ENCODE measurements around the gene JCAD.
"Not testable (repeated sequence)": the region's sequence is repeated elsewhere in the genome, so short reads cannot be mapped to it uniquely, and the experiment has no call there.

Gene JCAD

DNA sequence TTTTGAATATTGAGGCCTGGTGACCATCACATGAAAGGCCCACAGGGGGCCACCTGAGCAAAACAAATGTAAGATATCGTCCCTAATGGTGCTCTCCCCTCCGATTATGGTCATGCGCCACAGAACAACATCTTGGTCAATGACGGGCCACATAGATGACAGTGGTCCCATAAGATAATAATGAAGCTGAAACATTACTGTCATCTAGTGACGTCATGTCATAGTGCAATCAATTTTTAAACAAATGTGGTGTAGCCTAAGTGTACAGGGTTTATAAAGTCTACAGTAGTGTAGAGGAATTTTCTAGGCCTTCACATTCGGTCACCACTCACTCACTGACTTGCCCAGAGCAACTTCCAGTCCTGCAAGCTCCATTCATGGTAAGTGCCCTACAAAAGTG lies 36.8 kb downstream of the JCAD start:
- no peak for DNase-seq

DNA sequence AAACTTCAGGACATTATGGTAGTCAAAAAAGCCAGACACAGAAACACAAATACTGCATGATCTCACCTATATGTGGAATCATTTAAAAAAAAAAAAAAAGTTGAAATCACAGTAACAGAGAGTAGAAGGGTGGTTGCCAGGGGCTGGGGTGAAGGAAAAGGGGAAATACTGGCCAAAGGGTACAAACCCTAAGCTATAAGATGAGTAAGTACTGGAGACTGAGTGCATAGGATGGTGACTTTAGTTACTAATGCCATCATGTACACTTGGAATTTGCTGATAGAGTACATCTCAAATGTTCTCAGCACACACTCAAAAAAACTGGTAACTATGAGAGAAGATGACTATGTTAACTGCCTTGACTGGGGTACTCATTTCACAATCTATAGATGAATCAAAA lies 39.9 kb downstream of the JCAD start:
- DNase-seq: no peak

DNA sequence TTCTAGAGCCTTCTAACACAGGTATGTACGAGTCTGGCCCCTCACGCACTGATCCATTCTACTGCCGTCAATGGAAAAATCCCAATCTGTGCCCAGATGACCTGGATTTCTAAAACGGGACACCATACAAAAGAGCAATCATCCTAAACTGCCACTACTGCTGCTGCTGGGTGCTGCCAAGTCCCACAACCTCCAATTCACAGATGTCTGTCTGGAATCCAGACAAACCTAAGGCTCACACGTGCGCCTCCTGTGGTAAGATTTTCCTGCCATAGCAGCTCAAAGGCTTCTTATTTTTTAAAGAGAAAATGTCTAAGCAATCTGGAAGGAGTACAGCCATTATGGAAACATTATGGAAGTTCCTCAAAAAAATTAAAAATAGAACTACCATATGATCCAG lies 40.9 kb downstream of the JCAD start:
- DNase-seq: no peak

DNA sequence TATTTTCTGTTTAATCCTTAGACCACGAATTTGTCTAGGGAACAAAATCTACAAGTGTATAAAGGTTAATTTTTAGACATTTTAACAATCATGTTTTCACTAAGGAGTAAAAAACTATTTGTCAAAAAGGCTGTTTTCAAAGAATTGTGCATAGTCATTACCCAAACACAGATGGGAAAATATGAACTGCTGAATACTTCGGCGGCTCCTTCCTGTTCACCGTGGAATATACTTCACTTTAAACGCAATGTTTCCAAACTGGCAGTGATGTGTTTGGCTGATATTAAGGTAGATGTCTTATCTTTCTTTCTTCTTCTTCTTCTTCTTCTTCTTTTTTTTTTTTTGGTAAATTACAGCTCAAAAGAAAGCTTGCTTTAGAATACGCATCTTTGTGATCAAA lies 41.4 kb downstream of the JCAD start:
- DNase-seq: no peak

DNA sequence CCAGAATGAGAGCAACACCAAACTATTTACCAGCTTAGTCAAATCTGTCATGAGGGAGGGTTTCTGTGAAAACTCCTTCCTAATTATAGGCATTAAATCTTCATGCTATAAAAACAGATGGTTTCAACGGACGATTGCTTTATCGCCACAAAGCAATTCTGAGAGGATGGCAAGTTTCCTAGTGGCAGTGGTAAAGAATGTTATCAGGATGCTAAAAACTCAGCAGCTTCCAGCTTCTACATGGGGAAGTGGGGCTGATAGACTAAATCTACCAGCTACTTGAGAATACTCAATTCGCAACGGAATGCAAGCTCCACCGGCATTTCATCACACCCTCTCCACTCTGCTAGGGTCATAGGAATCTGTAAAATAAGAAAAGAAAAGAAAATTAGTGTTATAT lies 41.8 kb downstream of the JCAD start:
- no peak for DNase-seq

DNA sequence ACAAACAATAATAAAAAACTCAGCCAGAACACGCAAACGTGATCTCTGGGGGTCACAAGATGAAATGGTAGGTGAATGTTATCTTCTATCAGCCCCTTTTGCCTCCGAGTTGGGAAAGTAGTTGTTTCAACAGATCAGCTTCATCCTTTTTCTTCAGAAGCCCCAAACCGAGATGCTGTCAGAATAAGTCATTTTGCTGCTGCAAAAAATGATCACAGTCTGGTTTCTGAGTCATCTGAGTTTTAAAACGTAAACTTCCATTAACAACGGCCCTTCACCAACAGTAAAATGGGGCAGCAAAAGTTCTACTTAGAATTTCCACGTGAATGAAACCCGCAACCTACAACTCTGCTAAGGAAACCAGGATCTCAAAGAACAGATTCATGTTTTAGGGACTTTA lies 44.9 kb downstream of the JCAD start:
- DNase-seq: no peak

DNA sequence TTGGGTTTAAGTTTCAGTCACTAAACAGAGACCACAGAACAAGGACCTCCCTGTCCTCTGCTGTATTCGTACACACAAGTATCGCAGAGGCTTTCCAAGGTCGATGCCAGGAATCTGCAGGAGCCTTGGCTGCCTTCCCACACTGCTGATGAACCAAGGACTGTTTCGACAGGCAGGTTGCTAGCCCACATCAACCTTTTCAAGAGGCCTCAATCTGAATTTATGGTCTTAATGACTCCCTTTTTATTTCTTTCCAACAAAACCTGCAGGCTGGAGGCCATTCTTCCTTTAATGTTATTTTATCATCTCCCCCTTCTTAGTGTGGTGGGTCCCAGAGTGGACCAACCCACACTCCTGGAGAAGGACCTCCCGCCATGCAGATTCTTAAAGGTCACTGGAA lies 45.6 kb downstream of the JCAD start:
- DNase-seq: no peak

DNA sequence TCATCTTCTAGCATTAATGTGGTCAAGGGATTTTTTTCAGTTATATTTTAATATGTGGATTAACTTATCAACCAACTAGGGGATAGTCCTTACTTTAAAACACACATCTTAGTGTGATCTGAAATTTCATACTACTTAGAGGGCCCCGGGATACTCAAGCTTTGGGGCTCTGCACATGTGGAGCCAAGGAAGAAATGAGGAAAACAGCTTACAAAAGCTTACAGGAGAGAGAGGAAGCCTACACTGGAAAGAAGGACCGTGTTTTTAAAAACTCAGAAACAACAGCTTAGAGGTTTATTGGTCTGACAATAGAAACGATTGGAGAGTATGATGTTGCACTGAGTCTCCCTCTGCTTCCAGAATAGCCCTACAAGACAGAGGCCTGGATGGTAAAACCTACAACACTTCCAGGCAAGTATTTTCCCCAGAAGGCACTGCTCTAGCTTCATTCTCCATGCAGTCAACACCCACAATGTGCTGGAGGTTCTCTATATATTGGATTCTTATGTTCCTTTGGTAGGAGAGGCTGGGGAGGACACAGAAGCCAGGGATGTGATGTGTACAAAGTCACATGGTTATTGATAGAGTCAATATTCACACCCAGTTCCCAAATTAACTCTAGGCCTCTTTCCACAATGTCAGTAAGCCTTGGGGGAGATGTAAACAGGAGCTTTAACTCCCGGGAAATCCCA lies 47.3 kb downstream of the JCAD start:
- no peak for DNase-seq

DNA sequence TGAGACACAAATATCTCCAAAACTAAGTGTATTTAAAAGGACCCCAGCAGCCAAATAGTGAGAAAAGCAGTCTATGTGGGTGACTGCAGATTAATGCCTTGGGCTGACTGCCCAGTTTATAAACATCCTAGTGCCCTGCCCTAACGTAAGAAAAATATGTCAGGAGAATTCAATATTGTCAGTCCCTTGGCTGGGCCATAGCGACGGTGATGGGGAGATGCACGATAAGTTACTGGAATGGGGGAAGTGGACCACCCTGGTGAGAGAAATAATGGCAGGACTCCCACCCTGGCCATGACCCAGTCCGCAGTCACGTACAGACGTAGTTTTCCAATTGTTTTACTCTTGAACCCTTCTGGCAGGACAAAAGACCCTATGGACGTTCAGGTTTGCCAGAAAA lies 48.0 kb downstream of the JCAD start:
- no peak for DNase-seq

DNA sequence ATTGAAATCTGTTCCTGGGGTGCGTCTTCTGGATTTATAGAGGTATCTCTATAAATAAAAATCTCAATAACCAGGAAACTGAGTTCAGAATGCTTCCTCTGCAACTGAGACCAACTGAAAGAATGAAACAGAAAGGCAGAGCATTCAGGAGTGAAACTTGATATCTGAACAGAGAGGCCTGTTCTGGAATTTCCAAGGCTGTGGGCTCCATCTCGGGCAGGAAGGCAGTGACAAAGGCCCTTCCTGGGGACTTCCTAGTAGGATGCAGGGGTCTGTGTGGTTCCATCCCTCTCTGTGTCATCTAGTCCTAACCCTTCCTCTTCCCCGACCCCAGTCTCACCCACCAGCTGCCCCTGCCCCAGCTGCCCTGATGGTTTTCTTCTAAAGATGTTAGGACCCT lies 52.0 kb downstream of the JCAD start:
- DNase-seq: no peak

DNA sequence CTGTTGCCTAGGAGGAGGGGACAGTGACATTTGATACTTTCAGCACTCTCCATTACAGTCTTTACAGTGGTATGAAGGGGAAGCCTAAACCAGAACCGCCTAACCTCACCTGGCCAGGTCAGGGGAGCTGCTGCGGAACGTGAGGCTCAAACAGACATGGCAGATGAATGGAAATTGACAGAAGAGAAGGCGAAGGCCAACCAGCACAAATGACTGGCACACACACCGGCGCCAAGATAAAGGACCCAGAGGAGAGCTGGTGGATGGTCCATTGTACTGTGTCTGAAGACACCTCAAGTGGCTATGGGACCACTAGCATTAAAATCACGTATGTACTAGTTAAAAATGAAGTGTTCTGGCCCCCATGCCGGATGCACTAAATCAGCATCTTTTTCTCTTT lies 53.0 kb downstream of the JCAD start:
- DNase-seq: no peak

DNA sequence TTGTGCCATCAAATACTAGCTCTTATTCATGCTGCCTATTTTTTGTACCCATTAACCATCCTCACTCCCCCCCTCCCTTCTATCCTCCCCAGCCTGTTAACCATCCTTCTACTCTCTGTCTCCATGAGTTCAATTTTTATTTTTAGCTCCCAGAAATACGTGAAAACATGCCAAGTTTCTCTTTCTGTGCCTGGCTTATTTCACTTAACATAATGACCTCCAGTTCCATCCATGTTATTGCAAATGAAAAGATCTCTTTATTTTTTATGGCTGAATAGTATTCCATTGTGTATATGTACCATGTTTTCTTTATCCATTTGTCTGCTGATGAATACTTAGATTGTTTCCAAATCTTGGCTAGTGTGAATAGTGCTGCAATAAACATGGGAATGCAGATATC lies 54.3 kb downstream of the JCAD start:
- DNase-seq: not testable (repeated sequence)

DNA sequence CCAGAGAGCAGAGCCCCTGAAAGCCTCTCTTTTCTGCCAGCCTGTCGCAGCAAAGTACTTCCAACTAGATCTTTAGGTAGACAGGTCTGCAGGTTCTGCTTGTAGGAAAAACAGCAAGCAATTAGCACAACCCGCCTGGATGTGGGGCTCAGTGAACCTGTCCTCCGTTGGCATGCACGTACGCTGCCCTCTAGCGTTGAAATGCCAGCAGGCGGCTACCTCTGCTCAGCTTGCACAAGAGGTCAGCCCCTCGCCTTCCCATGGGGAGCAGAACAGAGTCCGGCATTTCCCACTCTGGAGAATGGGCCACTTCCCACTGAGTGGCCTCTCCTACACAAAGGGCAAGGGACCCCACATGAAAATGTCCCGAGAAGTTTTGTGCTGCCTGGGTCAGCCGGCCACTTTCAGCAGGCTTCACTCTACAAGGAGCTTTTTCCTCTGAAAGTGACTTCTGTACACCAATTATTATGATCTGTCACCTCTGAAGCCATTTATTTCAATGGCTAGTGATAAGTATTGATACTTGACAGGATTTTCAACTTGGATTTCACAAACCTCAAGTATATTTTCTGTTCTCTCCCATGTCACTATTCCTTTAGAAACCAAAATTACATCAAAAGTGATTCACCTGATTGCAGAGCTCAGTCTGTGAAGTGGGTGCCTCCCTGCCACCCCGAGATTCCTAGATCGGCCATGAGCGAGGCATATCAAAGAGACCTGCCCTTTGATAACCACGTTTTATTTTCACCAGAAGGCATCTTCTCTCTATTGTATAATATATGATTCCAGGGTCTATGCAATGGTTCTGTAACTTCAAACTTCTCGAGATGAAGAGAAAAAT lies 56.7 kb downstream of the JCAD start:
- DNase-seq: peak; percentile 75 to 86

DNA sequence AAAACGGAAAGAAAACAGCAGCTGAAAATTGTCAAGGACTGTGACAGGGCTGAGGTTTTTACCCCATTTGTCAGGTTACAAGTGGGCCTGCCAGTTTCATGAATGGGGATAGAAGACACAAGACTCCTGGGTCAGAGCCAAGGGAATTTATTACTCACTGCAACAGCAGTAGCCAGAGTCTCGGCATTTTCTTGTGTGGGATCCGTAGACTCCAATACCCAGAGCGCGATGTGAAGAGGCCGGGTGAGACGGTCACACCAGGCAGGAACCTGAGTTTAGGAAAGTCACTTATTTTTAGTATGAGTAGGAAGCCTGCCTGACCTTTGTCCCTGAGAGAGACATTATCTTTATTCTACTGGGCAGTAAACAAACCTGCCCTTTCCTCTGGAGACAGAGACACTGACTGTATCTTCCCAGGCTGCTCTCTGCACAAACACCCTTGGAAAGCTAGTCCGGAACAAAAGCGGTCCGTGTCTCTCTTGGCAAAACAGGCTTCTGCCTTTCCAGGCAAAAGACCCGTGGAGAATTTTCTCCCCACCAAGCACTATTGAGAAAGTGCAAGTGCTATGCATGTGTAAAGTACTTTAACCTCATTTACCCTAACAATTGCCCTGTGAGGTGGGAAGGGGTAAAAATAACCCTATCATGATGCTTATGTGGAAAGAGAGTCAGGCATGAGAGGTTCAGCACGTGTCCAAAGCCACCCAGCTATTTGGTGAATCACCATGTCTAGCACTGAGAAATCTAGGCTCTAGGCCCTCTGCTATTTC lies 58.4 kb downstream of the JCAD start:
- DNase-seq: no peak

DNA sequence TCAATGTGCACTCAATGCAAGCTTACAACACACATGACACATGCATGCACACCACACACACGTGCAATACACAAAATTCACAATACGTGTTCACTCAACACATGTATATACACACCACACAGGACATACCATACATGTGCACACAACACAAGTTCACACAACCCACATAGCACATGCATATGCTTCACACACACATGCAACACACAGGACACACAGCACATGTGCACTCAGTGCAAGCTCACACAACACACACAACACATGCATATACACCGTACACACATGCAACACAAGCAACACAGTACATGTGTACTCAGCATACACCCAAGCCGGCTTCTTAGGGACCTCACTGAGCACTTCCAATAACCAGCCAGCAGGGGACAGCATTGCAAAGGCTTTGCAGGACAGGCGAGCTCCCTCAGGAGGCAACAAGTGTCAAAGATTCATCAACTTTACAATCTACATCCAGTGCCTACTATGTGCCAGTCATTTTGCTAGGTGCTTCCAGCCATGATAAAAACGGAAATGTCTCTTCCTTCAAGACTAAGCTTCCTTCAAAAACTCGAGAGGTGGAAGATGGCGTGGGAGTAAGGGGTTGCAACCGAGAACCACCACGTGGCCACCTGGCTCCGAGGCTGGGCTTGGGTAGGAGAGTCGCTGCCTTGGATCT lies 61.1 kb downstream of the JCAD start:
- peak; percentile 94 to 97 for DNase-seq

DNA sequence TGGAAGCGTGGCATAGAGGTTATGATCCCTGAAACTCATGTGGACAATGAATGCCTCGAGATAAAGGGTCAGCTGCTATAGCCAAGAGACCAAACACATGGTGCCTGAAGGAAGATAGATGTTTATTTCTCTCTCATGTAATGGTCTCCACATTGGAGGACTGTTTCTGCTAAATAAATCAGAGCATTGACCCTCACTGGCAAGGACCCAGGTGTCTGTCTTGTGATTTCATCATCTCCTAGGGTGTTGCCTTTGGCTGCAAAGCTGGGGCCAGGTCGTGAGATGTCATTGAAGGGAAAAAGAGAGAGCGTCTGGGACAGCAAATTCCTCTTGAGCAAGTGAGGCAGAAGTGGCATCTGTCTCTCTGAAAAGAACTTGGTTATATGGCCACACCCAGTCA lies 64.6 kb downstream of the JCAD start:
- no peak for DNase-seq

DNA sequence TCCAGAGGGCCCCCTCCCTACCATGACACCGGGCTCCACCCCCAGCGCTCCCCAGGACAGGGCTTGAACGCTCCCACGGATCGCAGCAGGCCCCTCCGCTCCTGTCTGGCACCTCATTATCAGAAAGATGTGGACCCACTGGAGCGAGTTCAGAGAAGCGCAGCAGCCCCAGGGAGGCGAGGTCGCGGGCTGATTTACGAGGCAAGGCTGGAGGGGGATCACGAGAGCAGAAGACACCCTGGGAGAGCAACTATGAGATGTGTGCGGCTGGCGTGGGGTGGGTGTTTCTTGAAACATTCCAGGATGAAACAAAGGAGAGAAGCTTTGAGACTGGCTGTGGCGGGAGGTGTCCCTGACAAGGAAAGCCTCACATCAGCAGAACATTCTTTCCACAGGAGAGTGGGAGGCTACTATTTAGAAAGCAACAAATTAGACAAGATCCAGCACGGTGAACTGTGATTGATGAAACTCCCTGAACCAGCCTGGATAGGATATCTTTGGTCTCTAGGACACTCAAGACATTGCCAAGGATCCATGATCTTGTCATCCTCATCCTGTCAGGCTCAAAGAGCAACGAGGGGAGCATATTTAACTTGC lies 66.0 kb downstream of the JCAD start:
- DNase-seq: no peak

DNA sequence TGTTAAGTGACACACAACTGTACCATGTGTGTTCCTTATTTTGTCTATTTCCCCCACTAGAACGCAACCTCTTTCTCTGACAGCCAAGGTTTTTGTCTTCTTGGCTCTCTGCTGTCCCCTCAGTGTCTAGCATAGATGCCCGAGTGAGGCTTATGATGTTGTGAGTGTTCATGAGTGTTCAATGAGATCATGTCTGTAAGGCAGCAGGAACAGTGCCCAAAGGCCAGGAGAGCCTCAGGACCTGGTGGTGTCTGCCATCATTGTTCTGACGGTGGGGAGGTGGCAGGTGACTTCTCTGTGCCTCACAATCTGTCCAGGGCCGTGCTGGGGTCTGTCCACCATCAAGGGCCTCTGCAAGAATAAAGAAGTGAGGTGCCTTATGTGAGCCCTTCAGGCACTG lies 66.5 kb downstream of the JCAD start:
- DNase-seq: no peak

DNA sequence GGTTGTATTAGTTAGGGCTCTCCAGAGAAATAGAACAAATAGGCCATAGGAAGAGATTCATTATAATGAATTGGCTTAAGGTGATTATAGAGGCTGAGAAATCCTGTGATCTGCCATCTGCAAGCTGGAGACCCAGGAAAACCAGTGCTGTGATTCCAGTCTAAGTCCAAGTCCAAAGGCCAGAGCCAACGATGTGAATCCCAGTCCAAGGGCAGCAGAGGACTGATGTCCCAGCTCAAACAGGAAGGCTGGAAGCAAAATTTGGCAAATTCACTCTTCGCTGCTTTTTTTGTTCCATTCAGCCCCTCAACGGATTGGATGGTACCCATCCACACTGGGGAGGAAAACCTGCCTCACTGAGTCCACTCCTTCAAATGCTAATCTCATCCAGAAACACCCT lies 68.0 kb downstream of the JCAD start:
- no peak for DNase-seq

DNA sequence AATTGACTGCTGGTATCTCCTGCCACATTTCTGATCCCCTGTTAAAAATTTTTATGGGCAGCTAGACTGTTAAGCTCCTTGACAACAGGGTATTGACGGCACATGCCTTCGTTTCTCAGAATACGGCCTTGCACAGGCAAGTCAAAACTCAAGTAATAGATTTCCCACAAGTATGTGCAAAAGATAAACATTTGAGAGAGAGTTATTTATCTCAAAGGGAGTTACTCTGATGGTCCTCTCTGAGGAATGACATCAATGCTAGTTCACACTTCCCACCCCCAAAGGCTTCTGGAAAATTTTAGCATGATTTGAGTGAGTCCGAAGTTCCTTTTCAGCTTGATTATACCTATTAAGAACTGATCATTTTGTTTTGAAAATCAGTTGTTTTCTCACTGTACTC lies 71.9 kb downstream of the JCAD start:
- no peak for DNase-seq

DNA sequence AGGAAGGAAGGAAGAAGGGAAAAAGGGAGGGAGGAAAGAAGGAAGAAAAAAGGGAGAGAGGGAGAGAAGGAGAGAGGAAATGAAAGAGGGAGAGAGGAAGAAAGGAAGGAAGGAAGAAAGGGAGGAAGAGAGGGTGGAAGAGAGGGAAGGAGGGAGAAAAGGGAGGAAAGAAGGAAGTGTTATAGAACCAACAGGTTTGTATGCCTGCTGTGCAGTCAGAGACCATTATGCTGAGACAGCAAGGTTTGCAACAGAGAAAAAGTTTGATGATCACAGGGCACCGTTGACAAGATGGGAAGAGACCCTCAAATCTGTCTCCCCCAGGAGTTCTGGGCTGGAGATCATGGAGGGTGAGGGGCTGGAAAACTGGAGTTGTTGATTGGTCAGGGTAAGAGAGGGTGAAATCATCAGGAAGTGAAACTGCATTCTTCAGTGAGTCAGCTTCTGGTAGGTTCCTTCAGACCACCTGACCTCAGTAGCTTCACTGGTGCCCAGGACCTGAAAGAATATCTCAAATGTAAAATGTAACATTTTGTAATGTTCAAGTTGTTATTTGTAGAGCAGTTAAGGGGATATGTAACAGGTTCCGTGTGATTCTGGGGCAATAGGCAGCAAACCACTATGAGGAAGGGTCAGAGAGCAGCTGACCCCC lies 76.3 kb downstream of the JCAD start:
- no peak for DNase-seq

DNA sequence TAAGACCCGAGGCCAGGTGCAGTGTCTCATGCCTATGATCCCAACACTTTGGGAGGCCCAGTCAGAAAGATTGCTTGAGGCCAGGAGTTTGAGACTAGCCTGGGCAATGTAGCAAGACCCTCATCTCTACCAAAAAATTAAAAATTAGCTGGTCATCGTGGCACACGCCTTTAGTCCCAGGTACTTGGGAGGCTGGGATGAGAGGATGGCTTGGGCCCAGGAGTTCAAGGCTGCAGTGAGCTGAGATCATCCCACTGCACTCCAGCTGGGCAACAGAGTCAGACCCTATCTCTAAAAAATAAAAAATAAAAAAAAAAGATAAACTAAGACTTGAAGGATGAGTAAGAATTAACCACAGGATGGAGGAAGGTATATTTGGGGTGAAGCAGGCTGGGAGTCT lies 77.9 kb downstream of the JCAD start:
- DNase-seq: no peak
